Measurements from ENCODE around the gene GPR151.
"Not testable (repeated sequence)": the region's sequence is repeated elsewhere in the genome, so short reads cannot be mapped to it uniquely, and the experiment has no call there.

GPR151 gene

DNA sequence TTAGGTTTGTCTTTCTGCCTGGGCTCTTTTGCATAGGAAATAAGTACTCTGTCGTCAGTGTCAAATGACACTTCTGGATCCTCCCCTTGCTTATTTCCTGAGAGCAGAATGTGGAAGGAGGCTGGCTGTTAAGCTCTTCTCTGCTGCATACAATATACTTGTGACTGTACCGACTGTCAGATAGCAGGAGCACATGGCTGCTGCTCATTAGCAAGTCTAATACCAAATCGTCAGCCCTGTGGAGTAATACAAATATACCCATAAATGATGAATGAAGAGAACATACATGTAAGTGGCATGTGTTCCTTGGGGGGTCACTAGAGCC lies at the start of gene GPR151:
TSS of gene GPR151 (minus strand) at position 40 of the 325 bp plus-strand sequence. CDS start 77 bp downstream, outside the sequence.
- no peaks in the 10 kb centered on the region for H3K27me3 ChIP-seq (ENCODE audit: control insufficient read depth in 5 of 5, insufficient read depth in 4 of 5, low read length in 5 of 5)
- no peaks in the 10 kb centered on the region for H3K9me3 ChIP-seq (ENCODE audit: control insufficient read depth in 5 of 5, low read length in 5 of 5)
- no peak within 1 kb of the TSS for H3K4me3 ChIP-seq (ENCODE audit: low read depth in 1 of 5, low read length in 5 of 5)
- peaks cover 5 to 11% (median 9%) of the 10 kb centered on the region in 5 donors for H3K36me3 ChIP-seq (ENCODE audit: control insufficient read depth in 5 of 5, insufficient read depth in 5 of 5, low read length in 5 of 5)
- H3K27ac ChIP-seq (ENCODE audit: low read depth, low read length), result no peak within 1 kb of the TSS
- no peak within 1 kb of the TSS for H3K9ac ChIP-seq (ENCODE audit: low read length in 5 of 5)
- no peaks in the 10 kb centered on the region for H3K4me1 ChIP-seq (ENCODE audit: control insufficient read depth in 5 of 5, insufficient read depth in 5 of 5, low read length in 5 of 5)

DNA sequence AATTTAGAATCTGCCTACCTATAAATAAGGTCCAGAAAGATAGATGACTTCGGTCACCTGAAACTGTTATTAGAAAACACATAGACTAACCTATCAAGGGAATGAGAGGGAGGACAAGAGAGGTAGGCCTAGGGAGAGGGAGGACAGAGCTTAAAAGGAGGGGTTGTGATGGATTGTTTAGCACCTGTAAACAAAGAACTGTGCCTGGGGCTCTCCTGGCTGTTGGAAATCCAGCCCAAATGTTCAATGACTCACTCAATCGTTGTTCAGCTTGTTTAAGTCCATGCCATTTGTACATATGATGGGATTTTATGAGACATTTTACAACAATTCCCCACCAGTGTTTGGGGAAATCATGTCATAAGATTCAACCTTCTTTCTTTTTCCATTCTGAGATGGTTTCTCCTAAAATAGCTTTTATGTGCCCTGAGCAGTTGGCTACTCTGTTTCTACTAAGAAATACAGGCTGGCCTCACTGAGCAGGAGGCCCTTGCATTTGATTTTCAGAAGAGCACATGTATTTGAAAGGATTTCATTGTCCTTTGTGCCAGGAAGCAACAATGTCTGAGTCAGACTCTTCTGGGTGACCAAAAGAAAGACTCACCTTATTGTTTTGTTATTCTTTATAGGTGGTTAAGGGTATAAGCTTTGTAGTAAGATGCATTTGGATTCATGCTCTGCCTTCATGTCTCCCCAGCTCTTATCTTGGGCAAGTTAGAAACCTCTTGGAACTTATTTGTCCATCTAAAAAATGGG lies 48.2 kb upstream of the GPR151 start:
- no peaks in the 10 kb centered on the region for H3K27me3 ChIP-seq (ENCODE audit: control insufficient read depth in 5 of 5, insufficient read depth in 4 of 5, low read length in 5 of 5)
- H3K4me1 ChIP-seq (ENCODE audit: control insufficient read depth in 5 of 5, insufficient read depth in 5 of 5, low read length in 5 of 5), result peaks cover 0 to 14% (median 8%) of the 10 kb centered on the region in 5 donors
- no peaks in the 10 kb centered on the region for H3K36me3 ChIP-seq (ENCODE audit: control insufficient read depth in 5 of 5, insufficient read depth in 5 of 5, low read length in 5 of 5)

DNA sequence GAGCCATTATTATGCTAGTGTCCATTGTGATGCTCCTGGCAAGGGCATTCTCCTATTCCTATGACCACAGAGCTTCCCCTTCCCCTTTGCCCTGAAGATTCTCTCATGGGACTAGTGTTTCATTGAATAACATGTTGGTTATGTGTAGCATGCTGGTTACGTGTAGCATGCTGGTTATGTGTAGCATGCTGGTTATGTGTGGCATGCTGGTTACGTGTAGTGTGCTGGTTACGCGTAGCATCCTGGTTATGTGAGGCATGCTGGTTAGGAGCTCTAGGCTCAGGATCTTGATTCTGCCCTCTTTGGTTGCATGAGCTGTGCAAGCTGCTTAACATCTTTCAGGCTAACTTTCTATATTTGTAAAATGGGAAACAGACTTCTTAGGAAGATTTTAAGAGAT lies 46.5 kb upstream of the GPR151 start:
- Histone ChIP-seq H3K9me3 (ENCODE audit: control insufficient read depth in 5 of 5, low read length in 5 of 5) (no peaks in the 10 kb centered on the region), H3K27ac (ENCODE audit: low read depth, low read length) (no peak overlapping the region), H3K36me3 (ENCODE audit: control insufficient read depth in 5 of 5, insufficient read depth in 5 of 5, low read length in 5 of 5) (no peaks in the 10 kb centered on the region), H3K4me1 (ENCODE audit: control insufficient read depth in 5 of 5, insufficient read depth in 5 of 5, low read length in 5 of 5) (peaks cover 0 to 14% (median 9%) of the 10 kb centered on the region in 5 donors), H3K4me3 (ENCODE audit: low read depth in 1 of 5, low read length in 5 of 5) (no peak overlapping the region), H3K9ac (ENCODE audit: low read length in 5 of 5) (no peak overlapping the region), H3K27me3 (ENCODE audit: control insufficient read depth in 5 of 5, insufficient read depth in 4 of 5, low read length in 5 of 5) (no peaks in the 10 kb centered on the region)

More for the DNA sequence above, 48.2 kb upstream of the GPR151 start:
- no peak overlapping the region for H3K27ac ChIP-seq (ENCODE audit: low read depth, low read length)
- no peak overlapping the region for H3K4me3 ChIP-seq (ENCODE audit: low read depth in 1 of 5, low read length in 5 of 5)
- H3K9ac ChIP-seq (ENCODE audit: low read length in 5 of 5), result no peak overlapping the region
- no peaks in the 10 kb centered on the region for H3K9me3 ChIP-seq (ENCODE audit: control insufficient read depth in 5 of 5, low read length in 5 of 5)

DNA sequence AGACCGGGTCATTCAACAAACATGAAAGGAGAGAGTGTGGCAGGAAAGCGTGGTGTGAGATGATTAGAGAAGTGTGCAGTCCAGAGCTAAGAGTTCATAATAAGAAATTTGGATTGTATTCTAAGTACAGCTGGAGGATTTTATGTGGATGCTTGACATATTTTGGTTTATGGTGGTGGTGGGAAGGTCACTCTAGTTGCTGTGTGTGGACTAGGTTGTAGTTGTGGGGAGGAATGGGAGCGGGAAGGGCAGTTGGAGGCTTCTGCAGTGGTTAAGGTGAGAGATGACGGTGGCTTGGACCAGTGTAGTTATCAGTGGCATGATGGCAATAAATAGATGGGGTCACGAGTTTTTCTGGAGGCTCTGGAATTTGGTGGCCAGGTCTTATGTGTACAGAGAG lies 45.7 kb upstream of the GPR151 start:
- Histone ChIP-seq H3K4me1 (ENCODE audit: control insufficient read depth in 5 of 5, insufficient read depth in 5 of 5, low read length in 5 of 5) (peaks cover 0 to 14% (median 9%) of the 10 kb centered on the region in 5 donors), H3K9me3 (ENCODE audit: control insufficient read depth in 5 of 5, low read length in 5 of 5) (no peaks in the 10 kb centered on the region), H3K9ac (ENCODE audit: low read length in 5 of 5) (no peak overlapping the region), H3K4me3 (ENCODE audit: low read depth in 1 of 5, low read length in 5 of 5) (no peak overlapping the region), H3K27ac (ENCODE audit: low read depth, low read length) (no peak overlapping the region), H3K27me3 (ENCODE audit: control insufficient read depth in 5 of 5, insufficient read depth in 4 of 5, low read length in 5 of 5) (no peaks in the 10 kb centered on the region), H3K36me3 (ENCODE audit: control insufficient read depth in 5 of 5, insufficient read depth in 5 of 5, low read length in 5 of 5) (no peaks in the 10 kb centered on the region)

DNA sequence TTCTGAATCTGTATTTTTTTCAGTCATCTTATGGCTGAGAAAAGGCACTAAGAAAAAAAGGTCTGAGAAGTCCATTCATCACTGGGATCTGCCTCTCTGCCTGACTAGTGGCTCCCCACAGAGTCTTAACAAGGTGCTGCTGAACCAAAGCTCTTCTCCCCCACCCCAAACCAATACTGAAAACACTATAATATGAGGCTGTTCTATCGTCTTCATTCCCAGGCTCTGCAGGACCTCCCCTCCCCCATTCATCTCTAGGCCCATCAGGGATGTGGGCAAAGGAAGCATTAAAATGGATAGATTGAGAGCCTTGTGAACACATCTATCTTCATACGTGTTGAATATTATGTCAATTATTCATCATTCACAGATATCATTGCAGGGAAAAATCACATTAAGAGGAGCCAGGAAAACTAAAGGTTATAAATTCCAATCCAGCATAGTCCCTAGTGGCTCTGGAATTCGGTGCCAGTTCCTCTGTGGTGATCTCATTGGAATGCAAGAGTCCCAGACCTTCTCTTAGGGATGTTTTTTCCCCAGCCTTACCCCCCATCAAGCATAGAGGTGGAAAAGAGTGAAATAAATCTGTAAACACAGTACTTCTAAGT lies 44.3 kb upstream of the GPR151 start:
- no peaks in the 10 kb centered on the region for H3K9me3 ChIP-seq (ENCODE audit: control insufficient read depth in 5 of 5, low read length in 5 of 5)
- H3K27ac ChIP-seq (ENCODE audit: low read depth, low read length), result no peak overlapping the region
- no peak overlapping the region for H3K9ac ChIP-seq (ENCODE audit: low read length in 5 of 5)
- no peak overlapping the region for H3K4me3 ChIP-seq (ENCODE audit: low read depth in 1 of 5, low read length in 5 of 5)
- no peaks in the 10 kb centered on the region for H3K36me3 ChIP-seq (ENCODE audit: control insufficient read depth in 5 of 5, insufficient read depth in 5 of 5, low read length in 5 of 5)
- no peaks in the 10 kb centered on the region for H3K27me3 ChIP-seq (ENCODE audit: control insufficient read depth in 5 of 5, insufficient read depth in 4 of 5, low read length in 5 of 5)
- H3K4me1 ChIP-seq (ENCODE audit: control insufficient read depth in 5 of 5, insufficient read depth in 5 of 5, low read length in 5 of 5), result peaks cover 0 to 11% (median 8%) of the 10 kb centered on the region in 5 donors

DNA sequence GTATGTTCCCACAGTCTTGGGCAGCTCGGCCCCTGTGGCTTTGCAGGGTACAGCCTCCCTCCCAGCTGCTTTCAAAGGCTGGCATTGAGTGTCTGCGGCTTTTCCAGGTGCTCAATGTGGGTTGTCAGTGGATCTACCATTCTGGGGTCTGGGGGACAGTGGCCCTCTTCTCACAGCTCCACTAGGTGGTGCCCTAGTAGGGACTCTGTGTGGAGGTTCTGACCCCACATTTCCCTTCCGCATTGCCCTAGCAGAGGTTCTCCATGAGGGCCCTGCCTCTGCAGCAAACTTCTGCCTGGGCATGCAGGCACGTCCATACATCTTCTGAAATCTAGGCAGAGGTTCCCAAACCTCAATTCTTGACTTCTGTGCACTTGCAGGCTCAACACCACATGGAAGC lies 40.9 kb upstream of the GPR151 start:
- H3K4me1 ChIP-seq (ENCODE audit: control insufficient read depth in 5 of 5, insufficient read depth in 5 of 5, low read length in 5 of 5), result peaks cover 0 to 11% (median 8%) of the 10 kb centered on the region in 5 donors
- H3K9me3 ChIP-seq (ENCODE audit: control insufficient read depth in 5 of 5, low read length in 5 of 5); H3K27ac ChIP-seq (ENCODE audit: low read depth, low read length); H3K4me3 ChIP-seq (ENCODE audit: low read depth in 1 of 5, low read length in 5 of 5); H3K27me3 ChIP-seq (ENCODE audit: control insufficient read depth in 5 of 5, insufficient read depth in 4 of 5, low read length in 5 of 5); H3K36me3 ChIP-seq (ENCODE audit: control insufficient read depth in 5 of 5, insufficient read depth in 5 of 5, low read length in 5 of 5); H3K9ac ChIP-seq (ENCODE audit: low read length in 5 of 5): not testable (repeated sequence)

DNA sequence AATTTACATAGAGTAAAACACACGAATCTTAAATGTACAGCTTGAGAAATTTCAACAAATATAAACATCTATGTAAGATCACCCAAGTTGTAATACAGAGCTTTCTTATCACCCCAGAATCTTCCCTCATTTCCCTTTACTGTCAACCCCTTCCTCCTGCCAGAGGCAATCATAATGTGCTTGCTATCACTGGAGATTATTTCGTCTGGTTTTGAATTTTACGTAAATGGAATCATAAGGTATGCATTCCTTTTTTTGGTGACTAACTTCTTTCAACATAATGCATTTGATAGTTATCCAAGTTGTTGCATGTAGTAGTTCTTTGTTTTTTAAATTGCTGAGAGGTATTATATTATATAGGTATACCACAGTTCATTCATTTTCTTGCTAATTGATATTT lies 37.5 kb upstream of the GPR151 start:
- no peak overlapping the region for H3K27ac ChIP-seq (ENCODE audit: low read depth, low read length)
- H3K9me3 ChIP-seq (ENCODE audit: control insufficient read depth in 5 of 5, low read length in 5 of 5), result no peaks in the 10 kb centered on the region
- no peak overlapping the region for H3K9ac ChIP-seq (ENCODE audit: low read length in 5 of 5)
- H3K4me3 ChIP-seq (ENCODE audit: low read depth in 1 of 5, low read length in 5 of 5), result no peak overlapping the region
- H3K36me3 ChIP-seq (ENCODE audit: control insufficient read depth in 5 of 5, insufficient read depth in 5 of 5, low read length in 5 of 5), result no peaks in the 10 kb centered on the region
- peaks cover 0 to 4% (median 0%) of the 10 kb centered on the region in 5 donors for H3K4me1 ChIP-seq (ENCODE audit: control insufficient read depth in 5 of 5, insufficient read depth in 5 of 5, low read length in 5 of 5)
- H3K27me3 ChIP-seq (ENCODE audit: control insufficient read depth in 5 of 5, insufficient read depth in 4 of 5, low read length in 5 of 5), result peaks cover 0 to 5% (median 0%) of the 10 kb centered on the region in 5 donors

DNA sequence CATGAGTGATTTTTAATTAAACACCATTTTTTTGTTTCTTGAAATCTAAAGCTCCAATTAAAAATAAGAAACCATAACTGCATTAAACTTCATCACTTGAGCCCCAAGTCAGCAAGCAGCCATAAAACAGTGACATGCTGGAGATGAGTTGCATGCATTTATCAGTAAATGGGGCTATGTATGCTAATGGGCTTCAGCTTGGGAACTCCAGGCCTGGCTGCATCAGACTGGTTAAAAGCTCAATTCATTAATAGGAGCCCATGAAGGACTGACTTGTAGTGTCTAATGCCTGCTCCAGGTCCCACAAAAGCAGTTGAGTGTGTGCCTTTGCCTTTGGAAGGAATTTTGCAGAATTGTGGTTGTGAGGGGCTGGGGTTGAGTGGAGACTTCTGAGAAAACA lies 33.6 kb upstream of the GPR151 start:
- Histone ChIP-seq H3K4me3 (ENCODE audit: low read depth in 1 of 5, low read length in 5 of 5) (no peak overlapping the region), H3K27ac (ENCODE audit: low read depth, low read length) (no peak overlapping the region), H3K27me3 (ENCODE audit: control insufficient read depth in 5 of 5, insufficient read depth in 4 of 5, low read length in 5 of 5) (peaks cover 0 to 8% (median 0%) of the 10 kb centered on the region in 5 donors), H3K4me1 (ENCODE audit: control insufficient read depth in 5 of 5, insufficient read depth in 5 of 5, low read length in 5 of 5) (no peaks in the 10 kb centered on the region), H3K9ac (ENCODE audit: low read length in 5 of 5) (no peak overlapping the region), H3K36me3 (ENCODE audit: control insufficient read depth in 5 of 5, insufficient read depth in 5 of 5, low read length in 5 of 5) (no peaks in the 10 kb centered on the region), H3K9me3 (ENCODE audit: control insufficient read depth in 5 of 5, low read length in 5 of 5) (no peaks in the 10 kb centered on the region)

DNA sequence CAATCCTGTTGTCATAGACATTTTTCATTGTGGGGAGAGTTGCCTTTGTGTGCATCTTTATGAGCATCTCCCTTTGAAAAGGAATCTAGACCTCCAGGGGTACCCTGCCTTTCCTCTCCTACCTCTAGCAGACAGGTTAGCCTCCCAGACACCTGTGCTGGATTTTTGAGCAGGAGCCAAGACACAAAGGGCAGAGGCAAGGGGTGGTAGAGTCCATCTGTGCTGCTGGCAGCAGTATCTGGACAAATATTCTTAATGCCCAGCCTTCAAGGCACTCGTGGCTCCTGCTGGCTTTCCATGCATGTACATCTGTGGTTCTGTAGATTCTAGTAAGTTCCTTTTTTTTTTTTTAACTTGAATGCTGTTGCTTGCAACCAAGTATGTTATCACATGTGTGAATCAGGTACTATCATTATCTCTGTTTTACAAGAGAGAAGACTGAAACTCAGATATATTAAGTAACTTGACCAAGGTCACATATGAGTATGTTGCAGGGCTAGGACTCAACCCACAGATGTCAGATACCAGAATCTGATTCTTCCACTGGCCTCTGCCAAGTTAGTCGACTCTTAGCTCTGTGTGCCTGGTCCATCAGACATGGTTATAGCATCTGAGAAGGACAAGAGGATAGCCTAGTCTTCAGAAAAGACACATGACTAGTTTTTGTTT lies 32.9 kb upstream of the GPR151 start:
- H3K4me3 ChIP-seq (ENCODE audit: low read depth in 1 of 5, low read length in 5 of 5), result no peak overlapping the region
- H3K27me3 ChIP-seq (ENCODE audit: control insufficient read depth in 5 of 5, insufficient read depth in 4 of 5, low read length in 5 of 5), result peaks cover 0 to 8% (median 0%) of the 10 kb centered on the region in 5 donors
- no peaks in the 10 kb centered on the region for H3K36me3 ChIP-seq (ENCODE audit: control insufficient read depth in 5 of 5, insufficient read depth in 5 of 5, low read length in 5 of 5)
- no peak overlapping the region for H3K9ac ChIP-seq (ENCODE audit: low read length in 5 of 5)
- H3K9me3 ChIP-seq (ENCODE audit: control insufficient read depth in 5 of 5, low read length in 5 of 5), result no peaks in the 10 kb centered on the region
- no peak overlapping the region for H3K27ac ChIP-seq (ENCODE audit: low read depth, low read length)
- H3K4me1 ChIP-seq (ENCODE audit: control insufficient read depth in 5 of 5, insufficient read depth in 5 of 5, low read length in 5 of 5), result no peaks in the 10 kb centered on the region

DNA sequence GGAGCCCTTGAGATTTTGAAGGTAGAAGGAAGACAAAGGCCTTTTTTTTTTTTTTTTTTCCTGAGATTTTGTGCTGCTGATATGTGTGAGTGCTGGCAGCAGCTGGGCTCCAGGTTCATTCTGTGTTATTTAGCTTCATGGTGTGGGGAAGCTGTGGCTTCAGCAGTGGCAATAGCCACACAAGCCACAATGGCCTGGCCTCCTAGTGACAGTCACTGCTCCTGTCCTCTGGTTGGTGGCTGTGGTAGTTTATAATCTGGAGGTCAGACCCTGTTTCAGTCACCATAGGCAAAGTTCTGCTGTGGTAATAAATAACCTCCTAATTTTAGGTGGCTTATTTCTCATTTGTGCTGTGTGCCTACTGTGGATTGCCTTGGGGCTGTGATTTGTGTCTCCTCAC lies 28.2 kb upstream of the GPR151 start:
- Histone ChIP-seq H3K27me3 (ENCODE audit: control insufficient read depth in 5 of 5, insufficient read depth in 4 of 5, low read length in 5 of 5) (peaks cover 0 to 3% (median 0%) of the 10 kb centered on the region in 5 donors), H3K9me3 (ENCODE audit: control insufficient read depth in 5 of 5, low read length in 5 of 5) (no peaks in the 10 kb centered on the region), H3K27ac (ENCODE audit: low read depth, low read length) (no peak overlapping the region), H3K36me3 (ENCODE audit: control insufficient read depth in 5 of 5, insufficient read depth in 5 of 5, low read length in 5 of 5) (no peaks in the 10 kb centered on the region), H3K9ac (ENCODE audit: low read length in 5 of 5) (no peak overlapping the region), H3K4me1 (ENCODE audit: control insufficient read depth in 5 of 5, insufficient read depth in 5 of 5, low read length in 5 of 5) (peaks cover 0 to 9% (median 8%) of the 10 kb centered on the region in 5 donors), H3K4me3 (ENCODE audit: low read depth in 1 of 5, low read length in 5 of 5) (no peak overlapping the region)

Measured in subcutaneous abdominal adipose tissue (tissue), 5 donors.